Neuronal stem cell (in vitro differentiated cells): ENCODE measurements around the gene JMJD8.

ENCODE experiments used
- DNase-seq: peaks from one replicate; pipeline ENCODE4 v3.0.0-alpha.2; 2013; ENCODE audit warnings: low spot score
- H2AFZ ChIP-seq: one replicate; pipeline ENCODE4 v1.6.1; 2013; ENCODE audit warnings: mild to moderate bottlenecking, low read length, inconsistent platforms
- H2AK5ac ChIP-seq: 2 replicates; pipeline ENCODE4 v1.6.1; 2013; ENCODE audit warnings: low read depth, mild to moderate bottlenecking, inconsistent platforms, low read length, moderate library complexity, mixed read lengths
- H2BK120ac ChIP-seq: 2 replicates; pipeline ENCODE4 v1.6.1; 2013; ENCODE audit warnings: low read depth, mild to moderate bottlenecking, inconsistent platforms, low read length, moderate library complexity, mixed read lengths
- H2BK12ac ChIP-seq: one replicate; pipeline ENCODE4 v1.6.1; 2013; ENCODE audit warnings: low read length, inconsistent platforms
- H2BK15ac ChIP-seq: 2 replicates; pipeline ENCODE4 v1.6.1; 2013; ENCODE audit warnings: mild to moderate bottlenecking, low read length, inconsistent platforms, mixed read lengths
- H2BK5ac ChIP-seq: one replicate; pipeline ENCODE4 v1.6.1; 2013; ENCODE audit warnings: inconsistent platforms, mild to moderate bottlenecking, low read length, moderate library complexity
- H3K14ac ChIP-seq: one replicate; pipeline ENCODE4 v1.6.1; 2013; ENCODE audit warnings: low read length, inconsistent platforms
- H3K18ac ChIP-seq: 2 replicates; pipeline ENCODE4 v1.6.1; 2013; ENCODE audit warnings: low read length, inconsistent platforms
- H3K23ac ChIP-seq: 2 replicates; pipeline ENCODE4 v1.6.1; 2013; ENCODE audit warnings: low read depth, mild to moderate bottlenecking, mixed read lengths, low read length, inconsistent platforms; ENCODE audit not compliant: poor library complexity
- H3K27ac ChIP-seq: replicated peaks from 3 replicates; pipeline ENCODE4 v1.5.1; 2013; ENCODE audit warnings: low read length, inconsistent platforms
- H3K27me3 ChIP-seq, 3 experiments: 2 replicates each; pipeline ENCODE4 v1.6.1; 2013; ENCODE audit warnings: low read length in 3 of 3, mild to moderate bottlenecking in 2 of 3, inconsistent platforms in 1 of 3, low read depth in 1 of 3, mixed read lengths in 1 of 3, moderate library complexity in 1 of 3; ENCODE audit not compliant: control insufficient read depth in 3 of 3, insufficient read depth in 3 of 3
- H3K36me3 ChIP-seq, 2 donors: replicated peaks in 1 of 2; 2 replicates each; pipeline ENCODE4 v1.6.1; 2013; ENCODE audit warnings: low read length in 2 of 2; ENCODE audit not compliant: control insufficient read depth in 2 of 2, insufficient read depth in 2 of 2
- H3K4ac ChIP-seq: 2 replicates; pipeline ENCODE4 v1.6.1; 2013; ENCODE audit warnings: inconsistent platforms, mild to moderate bottlenecking, low read length, moderate library complexity
- H3K4me1 ChIP-seq, 2 donors: 1 replicate in 1 of 2; 2 replicates in 1 of 2; pipeline ENCODE4 v1.6.1; 2013; ENCODE audit warnings: low read length in 2 of 2, low read depth in 1 of 2; ENCODE audit not compliant: control insufficient read depth in 2 of 2, insufficient read depth in 1 of 2
- H3K4me2 ChIP-seq: one replicate; pipeline ENCODE4 v1.6.1; 2013; ENCODE audit warnings: mild to moderate bottlenecking, low read length, inconsistent platforms; ENCODE audit not compliant: insufficient read depth, poor library complexity, severe bottlenecking
- H3K4me3 ChIP-seq, 2 donors: 2 replicates each; pipeline ENCODE4 v1.5.1; 2013; ENCODE audit warnings: low read length in 2 of 2, mild to moderate bottlenecking in 2 of 2, inconsistent platforms in 1 of 2, moderate library complexity in 1 of 2
- H3K79me1 ChIP-seq: one replicate; pipeline ENCODE4 v1.6.1; 2013; ENCODE audit warnings: low read depth, mild to moderate bottlenecking, inconsistent platforms, low read length, moderate library complexity
- H3K9ac ChIP-seq: one replicate; pipeline ENCODE4 v1.6.1; 2013; ENCODE audit warnings: mild to moderate bottlenecking, low read depth, low read length, inconsistent platforms; ENCODE audit not compliant: poor library complexity
- H3K9me3 ChIP-seq, 2 donors: replicated peaks in 1 of 2; 2 replicates each; pipeline versions ENCODE3 to v1.6.1; 2013; ENCODE audit warnings: low read length in 2 of 2, mild to moderate bottlenecking in 2 of 2, inconsistent platforms in 1 of 2, low read depth in 1 of 2, mixed read lengths in 1 of 2, moderate library complexity in 1 of 2; ENCODE audit not compliant: control insufficient read depth in 2 of 2, insufficient read depth in 1 of 2
- H4K8ac ChIP-seq: one replicate; pipeline ENCODE4 v1.6.1; 2013; ENCODE audit warnings: low read depth, mild to moderate bottlenecking, inconsistent platforms, low read length, moderate library complexity
- H4K91ac ChIP-seq: one replicate; pipeline ENCODE4 v1.6.1; 2013; ENCODE audit warnings: low read length, low read depth, mild to moderate bottlenecking, inconsistent platforms; ENCODE audit not compliant: poor library complexity
- WGBS, 2 donors: extraction: QIAGEN DNeasy Blood & Tissue Kit; methylation state at CpG; one replicate each; pipeline ENCODE4 v1.1.7; 2013; ENCODE audit warnings: missing lambda C conversion rate in 2 of 2, mixed read lengths in 1 of 2; ENCODE audit not compliant: insufficient read length in 2 of 2, insufficient replicate concordance in 1 of 2; ENCODE audit errors: extremely low coverage in 2 of 2; 5-methylcytosine and 5-hydroxymethylcytosine counted together

JMJD8 gene

GRCh38 chr16:643050-643368, 41.1 kb downstream of the JMJD8 start:
- no peak for DNase-seq
- H3K18ac ChIP-seq = no peak overlapping the region
- H3K4ac ChIP-seq = no peak overlapping the region
- H2AK5ac ChIP-seq = peak overlapping the region; percentile 47
- H3K27ac ChIP-seq = no peak overlapping the region
- H2BK15ac ChIP-seq = no peak overlapping the region
- no peak overlapping the region for H2BK5ac ChIP-seq
- H3K36me3 ChIP-seq = no peaks in the 10 kb centered on the region
- H4K8ac ChIP-seq = no peak overlapping the region
- no peaks in the 10 kb centered on the region for H3K9me3 ChIP-seq
- H3K4me2 ChIP-seq = no peak overlapping the region
- H3K9ac ChIP-seq = no peak overlapping the region
- H3K4me1 ChIP-seq = peaks cover 9 to 16% of the 10 kb centered on the region in 2 donors
- peaks cover 0 to 20% (median 11%) of the 10 kb centered on the region in 3 experiments for H3K27me3 ChIP-seq
- WGBS, 2 donors = no CpG with 5 or more reads among the region's 13 CpGs
- peak overlapping the region in 1 of 2 donors; percentile 53 for H3K4me3 ChIP-seq
- peak overlapping the region; percentile 3 for H3K23ac ChIP-seq
- H3K14ac ChIP-seq = no peak overlapping the region
- H4K91ac ChIP-seq = no peak overlapping the region
- no peak overlapping the region for H2BK120ac ChIP-seq
- no peak overlapping the region for H2AFZ ChIP-seq
- H2BK12ac ChIP-seq = no peak overlapping the region
- peaks cover 9% of the 10 kb centered on the region for H3K79me1 ChIP-seq

- Histone ChIP-seq H3K79me1 (peaks cover 4% of the 10 kb centered on the region), H2BK5ac (no peak overlapping the region), H3K27ac (no peak overlapping the region)
Measured at GRCh38 chr16:642189-643049, 41.7 kb downstream of the JMJD8 start.

DNA sequence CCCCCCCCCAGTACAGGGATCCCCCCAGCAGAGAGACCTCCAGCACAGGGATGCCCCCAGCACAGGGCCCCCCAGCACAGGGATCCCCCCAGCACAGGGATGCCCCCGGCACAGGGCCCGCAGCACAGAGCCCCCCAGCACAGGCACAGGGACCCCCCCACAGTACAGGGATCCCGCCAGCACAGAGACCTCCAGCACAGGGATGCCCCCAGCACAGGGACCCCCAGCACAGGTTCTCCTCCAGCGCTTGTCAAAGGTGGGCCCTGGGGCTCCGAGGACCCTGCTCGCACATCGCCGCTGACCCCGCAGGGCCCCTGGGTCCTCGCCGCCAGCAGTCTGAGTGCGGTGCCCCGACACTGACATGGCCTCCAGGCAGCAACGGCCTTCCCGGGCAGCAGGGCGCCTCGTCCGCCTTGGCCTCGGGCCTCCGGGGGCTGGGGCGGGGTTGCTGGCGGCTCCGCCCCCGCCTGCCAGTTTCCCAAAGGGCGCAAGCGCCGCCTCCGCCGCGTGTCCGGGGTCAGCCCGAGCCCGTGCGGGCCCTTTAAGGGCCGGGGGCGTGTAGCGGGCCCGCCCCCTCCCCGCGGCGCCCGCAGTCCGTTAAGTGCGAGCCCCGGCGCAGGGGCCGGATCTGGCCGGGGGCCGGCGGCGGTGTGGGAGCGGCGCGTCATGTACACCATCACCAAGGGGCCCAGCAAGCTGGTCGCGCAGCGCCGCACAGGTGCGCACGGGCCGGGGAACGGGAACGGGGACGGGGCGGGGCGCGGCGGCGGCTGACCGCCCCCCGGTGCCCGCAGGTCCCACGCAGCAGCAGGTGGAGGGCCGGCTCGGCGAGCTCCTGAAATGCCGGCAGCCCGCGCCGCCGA, 42.6 kb downstream of the JMJD8 start, which contains the start of gene MCRIP2:
Gene MCRIP2, plus strand, starts transcription at position 503 of the 863 bp plus-strand sequence. Its CDS starts 164 bp downstream, at position 667.
- Histone ChIP-seq H3K4me1 (peaks cover 15 to 22% of the 10 kb centered on the region in 2 donors), H3K9ac (peak within 1 kb of the TSS; percentile 86), H2BK120ac (peak within 1 kb of the TSS; percentile 81), H3K23ac (peak within 1 kb of the TSS; percentile 98), H3K27ac (no peak within 1 kb of the TSS), H2AK5ac (peak within 1 kb of the TSS; percentile 94), H3K36me3 (no peaks in the 10 kb centered on the region), H2AFZ (peak within 1 kb of the TSS; percentile 77), H3K4me2 (peak within 1 kb of the TSS; percentile 96), H3K9me3 (no peaks in the 10 kb centered on the region), H3K18ac (peak within 1 kb of the TSS; percentile 94), H4K8ac (peak within 1 kb of the TSS; percentile 65), H3K4me3 (peak within 1 kb of the TSS; percentile 53 to 84), H2BK15ac (peak within 1 kb of the TSS; percentile 49), H3K14ac (peak within 1 kb of the TSS; percentile 98), H3K27me3 (peaks cover 0 to 20% (median 11%) of the 10 kb centered on the region in 3 experiments), H3K4ac (no peak within 1 kb of the TSS), H3K79me1 (peaks cover under 1% of the 10 kb centered on the region), H2BK12ac (peak within 1 kb of the TSS; percentile 73), H2BK5ac (no peak within 1 kb of the TSS), H4K91ac (no peak within 1 kb of the TSS)
- peak; percentile 79 for DNase-seq
- no CpG with 5 or more reads among the region's 81 CpGs for WGBS, 2 donors

More at GRCh38 chr16:642189-643049, 41.7 kb downstream of the JMJD8 start:
- H2AK5ac ChIP-seq = peak overlapping the region; percentile 47
- peak overlapping the region; percentile 91 for H3K18ac ChIP-seq
- H2BK120ac ChIP-seq = no peak overlapping the region
- H3K4me1 ChIP-seq = peaks cover 14 to 20% of the 10 kb centered on the region in 2 donors
- H3K14ac ChIP-seq = peak overlapping the region; percentile 98
- no peak overlapping the region for H2BK15ac ChIP-seq
- H3K4ac ChIP-seq = no peak overlapping the region
- peak overlapping the region; percentile 98 for H3K23ac ChIP-seq
- H3K9ac ChIP-seq = peak overlapping the region; percentile 86
- WGBS, 2 donors = no CpG with 5 or more reads among the region's 72 CpGs
- H4K8ac ChIP-seq = peak overlapping the region; percentile 65
- H2BK12ac ChIP-seq = no peak overlapping the region
- H3K27me3 ChIP-seq = peaks cover 0 to 20% (median 11%) of the 10 kb centered on the region in 3 experiments
- DNase-seq = no peak
- H3K4me3 ChIP-seq = peak overlapping the region; percentile 53 to 84
- H2AFZ ChIP-seq = peak overlapping the region; percentile 77
- H4K91ac ChIP-seq = no peak overlapping the region
- H3K9me3 ChIP-seq = no peaks in the 10 kb centered on the region
- peak overlapping the region; percentile 96 for H3K4me2 ChIP-seq
- no peaks in the 10 kb centered on the region for H3K36me3 ChIP-seq
